ENCODE data around the gene CCDC8.
"Not testable (repeated sequence)": the region's sequence is repeated elsewhere in the genome, so short reads cannot be mapped to it uniquely, and the experiment has no call there.

Gene CCDC8

DNA sequence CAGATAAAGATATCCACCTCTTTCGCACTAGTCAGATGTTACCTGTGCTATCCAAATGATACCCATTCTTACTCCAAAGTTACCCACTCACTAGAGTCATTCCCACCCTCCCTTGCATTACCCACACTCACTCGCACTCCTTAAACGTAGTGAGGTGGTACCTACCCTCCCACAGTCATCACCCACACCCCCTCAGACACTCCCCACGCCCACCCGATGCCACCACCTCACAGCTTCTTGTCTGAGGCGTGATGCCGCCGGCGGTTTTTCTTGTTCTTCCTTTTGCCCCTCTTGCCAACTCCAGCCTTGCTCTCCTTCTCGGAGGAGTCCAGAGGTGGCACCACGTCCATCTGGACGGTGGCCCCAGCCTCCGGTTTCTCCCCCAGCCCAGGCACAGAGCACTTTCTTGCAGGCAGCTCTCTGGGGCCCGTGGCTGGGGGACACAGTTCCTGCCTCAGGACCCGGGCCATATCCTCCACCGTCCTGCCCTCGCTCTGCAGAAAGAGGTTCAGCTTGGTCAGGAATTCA, 14.2 kb upstream of the CCDC8 start:
- DNase-seq (ENCODE audit: low spot score), result no peak

DNA sequence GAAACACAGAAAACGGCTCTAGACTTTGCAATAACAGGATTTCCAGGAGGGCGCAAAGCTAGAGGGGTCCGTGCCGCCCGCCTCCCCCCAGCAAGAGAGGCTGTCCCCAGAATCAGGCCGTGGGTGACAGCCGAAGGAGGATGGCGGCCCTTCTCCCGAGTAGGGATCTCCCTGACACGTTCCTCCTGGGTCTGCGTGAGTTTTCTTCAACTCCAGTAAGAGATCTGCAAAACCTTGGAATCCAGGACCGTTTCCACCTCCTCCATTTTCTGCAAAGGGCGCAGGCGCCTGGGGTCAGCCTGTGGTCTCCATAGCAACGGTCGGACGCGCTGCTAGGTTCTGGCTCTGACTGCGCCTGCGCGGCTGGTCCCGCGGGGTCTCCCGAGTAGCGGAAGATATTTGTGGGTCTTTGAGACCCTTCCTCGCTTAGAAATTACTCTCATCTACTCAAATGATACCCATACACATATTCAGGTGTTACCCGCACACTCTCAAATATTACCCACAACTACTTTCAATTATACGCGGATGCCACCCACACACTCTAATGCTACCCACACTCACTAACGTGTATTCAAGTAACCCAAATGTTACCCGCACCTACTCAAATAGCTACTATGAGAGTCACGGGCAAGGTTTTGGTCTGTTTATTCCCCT, 13.3 kb upstream of the CCDC8 start:
- peak; percentile 90 for DNase-seq (ENCODE audit: low spot score)

DNA sequence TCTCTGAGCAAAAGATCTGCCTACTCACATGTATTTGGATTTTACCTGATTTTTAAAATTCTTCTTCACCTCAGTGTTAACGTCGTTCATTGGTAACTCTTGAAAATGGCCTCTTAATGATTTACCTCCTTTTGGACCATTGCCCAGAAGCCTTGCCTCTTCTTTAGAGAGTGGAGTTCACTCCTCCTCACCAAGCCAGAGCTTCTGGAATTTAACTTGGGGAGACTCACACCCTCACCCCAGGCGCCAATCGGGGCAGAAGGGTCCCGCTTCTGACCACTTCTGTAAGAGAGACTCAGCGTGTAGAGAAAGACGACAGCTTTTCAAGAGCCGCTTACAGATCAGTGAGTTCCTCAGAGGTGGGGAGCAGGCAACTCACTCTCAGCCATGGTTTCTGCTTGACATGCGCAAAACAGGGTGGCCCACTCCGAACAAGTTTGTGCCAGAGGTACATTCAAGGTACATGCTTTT, 12.7 kb upstream of the CCDC8 start:
- no peak for DNase-seq (ENCODE audit: low spot score)

DNA sequence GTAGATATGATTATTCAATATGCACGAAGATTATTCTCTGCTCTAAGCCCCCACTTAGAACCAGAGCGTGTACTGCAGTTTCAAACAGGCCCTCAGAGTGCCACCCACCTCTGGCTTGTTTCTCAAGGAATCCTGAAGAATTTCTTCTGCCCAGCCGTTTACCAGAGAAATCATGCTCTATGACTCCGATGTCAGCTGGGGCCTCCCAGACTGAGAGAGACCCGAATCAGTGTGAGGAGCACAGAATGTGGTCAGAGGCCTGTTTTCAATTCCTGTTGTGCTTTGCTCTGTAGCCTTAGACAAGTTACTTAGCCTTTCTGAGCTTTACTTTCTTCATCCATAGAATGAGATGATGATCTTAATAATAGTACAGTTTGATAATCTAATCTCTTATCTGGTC, 9.8 kb upstream of the CCDC8 start:
- no peak for DNase-seq (ENCODE audit: low spot score)

DNA sequence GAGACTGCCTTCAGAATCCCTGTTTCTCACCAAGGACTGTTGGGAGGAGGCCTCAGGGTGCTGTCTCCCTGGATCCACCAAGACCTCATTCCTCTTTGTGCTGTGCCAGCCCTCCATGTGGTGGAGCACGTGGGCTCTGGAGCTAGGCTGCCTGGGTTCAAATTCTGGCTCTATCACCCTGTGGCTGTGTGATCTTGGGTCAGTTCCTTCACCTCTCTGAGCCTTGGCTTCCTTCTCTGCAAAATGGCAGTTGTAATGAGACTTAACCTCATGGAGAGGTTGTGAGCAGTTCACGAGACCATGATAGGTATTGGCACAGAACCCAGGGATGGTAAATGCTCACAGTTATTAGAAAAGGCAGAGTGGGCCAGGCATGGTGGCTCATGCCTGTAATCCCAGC, 9.0 kb upstream of the CCDC8 start:
- no peak for DNase-seq (ENCODE audit: low spot score)

DNA sequence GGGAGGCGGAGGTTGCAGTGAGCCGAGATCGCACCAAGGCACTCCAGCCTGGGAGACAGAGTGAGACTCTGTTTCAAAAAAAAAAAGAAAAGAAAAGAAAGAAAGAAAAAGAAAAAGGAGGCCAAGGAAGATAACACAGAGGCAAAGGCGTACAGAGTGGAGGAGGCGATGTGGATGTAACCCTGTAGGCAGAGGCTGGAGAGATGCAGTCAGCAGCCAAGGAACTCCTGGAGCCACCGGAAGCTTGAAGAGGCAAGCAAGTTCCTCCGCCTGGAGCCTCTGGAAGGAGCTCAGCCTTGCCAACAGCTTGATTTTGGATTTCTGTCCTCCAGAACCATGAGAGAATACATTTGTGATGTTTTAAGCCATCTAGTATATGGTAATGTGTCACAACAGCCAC, 6.7 kb upstream of the CCDC8 start:
- no peak for DNase-seq (ENCODE audit: low spot score)

DNA sequence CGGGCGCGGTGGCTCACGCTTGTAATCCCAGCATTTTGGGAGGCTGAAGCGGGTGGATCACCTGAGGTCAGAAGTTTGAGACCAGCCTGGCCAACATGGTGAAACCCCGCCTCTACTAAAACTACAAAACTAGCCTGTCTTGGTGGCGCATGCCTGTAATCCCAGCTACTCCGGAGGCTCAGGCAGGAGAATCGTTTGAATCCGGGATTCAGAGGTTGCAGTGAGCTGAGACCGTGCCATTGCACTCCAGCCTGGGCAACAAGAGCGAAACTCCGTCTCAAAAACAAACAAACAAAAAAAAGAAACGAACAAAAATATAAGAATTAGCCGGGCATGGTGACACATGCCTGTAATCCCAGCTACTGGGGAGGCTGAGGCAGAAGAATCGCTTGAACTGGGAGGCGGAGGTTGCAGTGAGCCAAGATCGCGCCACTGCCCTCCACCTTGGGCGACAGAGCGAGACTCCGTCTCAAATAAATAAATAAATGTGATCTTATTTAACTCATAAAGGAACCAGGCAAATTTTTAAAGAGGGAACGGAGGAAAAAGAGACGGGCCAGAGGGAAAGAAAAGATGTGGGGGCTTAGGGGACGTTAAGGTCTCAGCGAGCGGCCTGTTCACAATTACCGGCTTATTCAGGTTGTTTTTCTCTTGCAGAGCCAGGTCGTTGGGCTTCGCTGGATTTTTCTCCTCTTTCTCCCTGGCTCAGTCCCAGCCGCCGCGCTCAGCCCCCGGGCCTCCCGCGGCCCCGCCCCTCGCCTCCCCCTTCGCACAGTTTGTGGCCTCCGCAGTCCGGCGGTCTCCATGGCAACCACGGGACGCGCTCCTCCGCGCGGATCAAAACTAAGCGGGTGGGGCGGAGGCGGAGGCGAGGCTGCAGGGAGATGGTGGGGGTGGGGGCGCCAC, 2.7 kb upstream of the CCDC8 start:
- DNase-seq (ENCODE audit: low spot score), result peak; percentile 91

DNA sequence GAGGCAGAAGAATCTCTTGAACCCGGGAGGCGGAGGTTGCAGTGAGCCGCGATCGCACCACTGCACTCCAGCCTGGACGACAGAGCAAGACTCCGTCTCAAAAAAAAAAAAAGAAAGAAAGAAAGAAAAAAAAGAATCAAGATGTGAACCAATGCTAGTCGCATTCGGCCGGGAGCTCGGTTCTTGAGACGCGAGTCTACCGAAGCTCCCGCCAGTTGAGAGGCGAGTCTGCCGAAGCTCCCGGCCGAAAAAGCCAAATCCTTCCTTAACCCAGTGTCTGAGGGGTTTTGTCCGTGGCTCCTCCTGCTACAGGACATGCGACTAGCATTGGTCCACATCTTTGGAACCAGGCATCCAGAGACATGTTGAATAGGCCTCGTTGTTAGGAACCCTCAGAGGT, 1.5 kb upstream of the CCDC8 start:
- DNase-seq (ENCODE audit: low spot score), result not testable (repeated sequence)

DNA sequence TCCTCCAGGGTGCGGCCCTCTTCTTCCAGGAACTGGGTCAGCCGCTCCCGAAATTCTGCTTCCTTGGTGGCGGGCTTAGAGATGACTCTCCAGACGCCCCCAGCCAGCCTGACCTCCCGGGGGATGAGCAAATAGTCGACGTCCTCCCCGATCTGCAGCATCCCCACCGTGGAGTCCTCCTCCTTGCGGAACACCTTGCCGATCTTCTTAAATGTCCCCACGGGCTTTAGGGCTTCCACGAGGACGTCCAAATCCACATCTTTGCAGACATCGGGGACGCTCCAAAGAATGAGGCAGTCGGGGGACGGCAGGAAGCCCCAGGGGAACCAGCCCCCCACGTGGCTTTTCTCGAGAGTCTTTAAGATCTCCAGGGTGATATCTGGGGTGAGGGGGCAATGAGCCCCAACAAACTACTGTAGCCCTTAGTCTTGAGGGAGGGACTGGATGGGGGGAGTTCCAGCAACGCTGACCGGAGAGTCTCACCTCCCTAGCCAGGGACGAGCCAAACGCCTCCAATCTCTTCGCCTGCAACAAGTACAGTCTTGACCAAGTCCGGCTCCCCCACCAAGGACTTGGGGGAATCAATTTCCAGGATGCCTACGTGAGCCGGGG, 608 bp downstream of the CCDC8 start:
- DNase-seq (ENCODE audit: low spot score), result no peak

DNA sequence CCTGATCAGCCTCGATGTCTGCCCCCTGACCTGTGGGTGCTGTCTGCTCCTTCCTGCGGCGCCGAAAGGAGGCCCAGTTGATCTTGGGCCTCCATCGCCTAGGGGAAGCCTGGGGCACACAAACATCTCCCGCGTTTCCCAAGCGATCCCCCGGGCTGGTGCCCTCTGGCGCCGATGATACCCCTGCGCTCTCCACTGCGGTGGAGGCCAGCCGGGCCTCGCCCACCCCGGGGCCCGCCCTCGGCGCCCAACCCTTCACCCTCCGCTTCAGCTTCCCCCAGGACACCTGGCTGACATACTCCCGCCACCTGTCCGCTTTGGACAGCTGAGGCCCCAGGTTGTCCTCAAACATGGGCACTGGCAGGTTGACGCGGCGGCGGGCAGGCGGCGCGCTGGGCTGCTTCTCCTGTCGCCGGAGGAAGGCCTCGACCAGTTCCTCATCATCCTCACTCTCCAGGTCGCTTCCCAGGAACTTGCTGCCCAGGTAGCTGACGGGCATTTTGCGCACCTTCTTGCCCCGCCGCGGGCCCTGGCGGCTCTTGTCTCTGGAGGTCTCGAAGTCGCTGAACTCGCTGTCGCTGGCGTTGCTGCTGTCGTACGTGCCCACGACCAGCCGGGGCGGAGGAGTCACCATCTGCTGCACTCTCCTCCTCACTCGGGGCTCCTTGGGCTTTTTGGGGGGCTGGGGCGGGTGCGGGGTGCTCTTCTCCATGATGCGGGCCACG, 1.3 kb downstream of the CCDC8 start:
- DNase-seq (ENCODE audit: low spot score), result no peak

DNA sequence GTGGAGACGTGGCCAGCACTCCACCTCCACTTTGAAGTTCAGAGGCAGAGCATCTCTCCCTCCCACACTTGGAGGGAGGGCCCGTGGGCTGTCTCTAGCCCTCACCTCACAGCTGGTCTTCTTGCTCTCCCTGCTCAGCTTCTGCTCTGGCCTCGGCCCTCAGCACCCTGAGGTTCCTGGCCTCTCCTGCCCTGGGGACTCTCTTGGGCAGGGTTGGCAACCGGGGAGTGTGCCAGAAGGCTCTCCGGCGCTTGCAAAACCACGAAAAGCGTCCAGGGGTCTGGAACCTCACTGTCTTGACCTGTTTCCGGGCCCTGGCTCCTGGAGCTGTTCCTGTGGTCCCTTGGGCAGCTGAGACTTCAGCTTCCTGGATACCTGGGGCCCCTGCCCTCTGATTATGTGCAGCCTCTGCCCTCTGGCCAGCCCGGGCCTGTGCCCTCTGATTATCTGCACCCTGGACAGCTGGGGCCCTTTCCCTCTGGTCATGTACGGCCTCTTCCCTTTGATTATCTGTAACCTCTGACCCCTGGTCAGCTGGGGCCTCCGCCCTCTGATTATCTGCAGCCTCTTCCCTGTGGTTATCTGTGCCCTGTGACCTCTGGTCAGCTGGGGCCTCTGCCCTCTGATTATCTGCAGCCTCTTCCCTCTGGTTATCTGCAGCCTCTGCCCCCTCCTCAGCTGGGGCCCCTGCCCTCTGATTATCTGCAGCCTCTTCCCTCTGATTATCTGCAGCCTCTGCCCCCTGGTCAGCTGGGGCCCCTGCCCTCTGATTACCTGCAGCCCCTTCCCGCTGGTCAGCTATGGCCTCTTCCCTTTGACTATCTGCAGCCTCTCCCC, 2.1 kb downstream of the CCDC8 start:
- no peak for DNase-seq (ENCODE audit: low spot score)

DNA sequence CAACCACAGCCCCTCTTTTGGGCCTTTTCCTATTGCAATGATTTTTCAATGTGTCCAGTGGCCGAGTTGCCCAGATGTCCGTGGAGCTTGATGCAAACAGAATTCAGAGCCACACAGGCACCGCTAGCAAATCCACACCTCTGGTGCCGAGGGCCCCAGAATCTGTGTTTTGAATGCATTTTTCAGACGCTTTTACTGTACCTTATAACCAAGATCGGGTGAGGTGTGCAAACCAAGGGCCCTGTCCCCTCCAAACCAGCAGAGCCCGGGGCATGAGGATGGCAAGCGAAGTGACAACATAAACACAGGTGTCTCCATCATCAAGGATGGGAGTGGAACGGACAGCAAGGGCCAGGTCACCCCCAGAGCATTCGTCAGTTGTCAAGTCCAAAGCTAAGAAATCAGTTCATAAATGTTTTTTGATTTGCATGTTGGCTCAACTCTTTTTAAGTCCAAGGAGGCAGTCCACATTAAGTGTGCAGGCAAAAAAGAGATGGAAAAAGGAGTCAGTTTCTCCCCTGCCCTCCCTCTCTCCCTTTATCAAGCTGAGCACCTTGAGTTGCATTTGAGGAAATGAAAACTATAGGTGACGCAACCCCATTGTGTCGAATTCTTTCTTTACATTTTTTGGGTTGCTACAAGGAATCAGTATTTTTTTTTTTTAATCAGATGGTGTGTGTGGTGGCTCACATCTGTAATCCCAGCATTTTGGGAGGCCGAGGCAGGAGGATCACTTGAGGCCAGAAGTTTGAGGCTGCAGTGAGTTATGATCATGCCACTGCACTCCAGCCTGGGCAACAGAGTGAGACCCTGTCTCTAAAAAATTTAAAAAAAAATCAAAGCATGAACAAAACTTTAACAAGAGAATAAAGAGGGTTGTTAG, 2.9 kb downstream of the CCDC8 start:
- DNase-seq (ENCODE audit: low spot score), result no peak

DNA sequence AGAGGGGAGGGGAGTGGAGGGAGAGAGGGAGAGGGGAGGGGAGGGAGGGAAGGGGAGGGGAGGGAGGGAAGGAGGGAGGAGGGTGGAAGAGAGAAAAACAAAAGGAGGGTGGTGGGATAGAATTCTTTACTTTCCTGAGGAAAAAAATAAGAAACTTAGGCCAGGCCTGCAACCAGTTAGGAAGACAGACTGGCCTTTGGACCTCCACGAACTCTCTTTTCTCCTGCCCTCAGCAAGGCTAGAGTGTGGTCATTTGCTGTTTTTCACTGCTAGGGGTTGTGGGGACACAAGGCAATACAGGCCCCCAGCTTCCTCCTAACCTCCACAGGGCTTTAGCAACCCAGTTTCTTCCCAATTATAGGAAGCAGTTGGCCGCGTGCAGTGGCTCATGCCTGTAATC, 4.2 kb downstream of the CCDC8 start:
- DNase-seq (ENCODE audit: low spot score), result no peak

DNA sequence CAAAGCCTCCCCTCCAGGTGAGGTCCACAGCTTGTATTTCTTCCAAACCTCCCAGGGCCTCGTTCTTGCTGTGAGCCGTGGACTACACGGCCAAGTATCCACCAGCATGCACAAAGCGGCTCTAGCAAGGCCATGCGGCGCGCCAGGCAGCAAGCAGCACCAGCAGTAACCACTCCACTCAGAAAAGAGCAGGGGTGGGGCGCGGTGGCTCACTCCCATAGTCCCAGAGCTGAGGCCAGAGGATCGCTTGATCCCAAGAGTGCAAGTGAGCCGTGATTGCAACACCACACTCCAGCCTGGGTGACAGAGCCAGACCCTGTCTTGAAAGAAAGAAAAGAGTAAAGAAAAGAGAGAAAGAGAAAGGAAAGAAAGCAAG, 4.7 kb downstream of the CCDC8 start:
- DNase-seq (ENCODE audit: low spot score), result no peak

DNA sequence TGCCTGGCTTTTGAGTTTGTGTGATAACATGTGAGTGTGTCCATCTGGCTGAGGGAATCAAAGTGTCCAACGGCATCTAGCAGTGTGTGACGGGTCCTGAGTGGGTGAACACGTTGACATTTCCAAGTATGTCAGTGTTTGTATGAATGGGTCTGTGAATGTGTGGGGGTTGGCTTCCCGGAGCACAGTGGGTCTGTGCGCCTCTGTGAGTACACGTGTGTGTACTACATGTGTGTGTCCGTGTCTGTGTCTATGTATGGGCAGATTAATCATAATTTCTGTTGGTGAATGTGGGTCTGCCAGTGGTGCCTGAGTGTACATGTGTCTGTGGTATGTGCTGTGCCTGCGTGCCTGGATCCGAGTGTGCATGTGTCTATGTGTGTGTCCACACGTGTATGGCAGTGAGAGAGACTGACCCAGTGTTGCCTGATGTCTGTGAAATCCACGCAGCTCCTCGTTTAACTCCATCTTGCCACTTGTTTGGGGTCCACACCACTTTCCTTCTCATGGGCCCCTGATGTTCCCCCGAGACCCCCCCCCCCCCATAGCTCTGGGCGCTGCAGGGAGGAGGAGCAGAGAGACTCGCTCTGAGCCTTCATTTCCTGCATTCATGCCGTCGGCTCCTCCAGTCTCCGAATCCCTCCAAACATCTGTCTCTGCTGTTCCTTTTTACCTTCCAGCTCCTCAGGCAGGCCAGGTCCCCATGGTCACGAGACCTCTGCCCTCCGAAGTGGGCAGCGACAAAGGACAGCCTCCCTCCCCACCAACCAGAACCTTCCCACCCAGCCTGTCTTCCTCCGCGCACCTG, 5.3 kb downstream of the CCDC8 start:
- DNase-seq (ENCODE audit: low spot score), result no peak

DNA sequence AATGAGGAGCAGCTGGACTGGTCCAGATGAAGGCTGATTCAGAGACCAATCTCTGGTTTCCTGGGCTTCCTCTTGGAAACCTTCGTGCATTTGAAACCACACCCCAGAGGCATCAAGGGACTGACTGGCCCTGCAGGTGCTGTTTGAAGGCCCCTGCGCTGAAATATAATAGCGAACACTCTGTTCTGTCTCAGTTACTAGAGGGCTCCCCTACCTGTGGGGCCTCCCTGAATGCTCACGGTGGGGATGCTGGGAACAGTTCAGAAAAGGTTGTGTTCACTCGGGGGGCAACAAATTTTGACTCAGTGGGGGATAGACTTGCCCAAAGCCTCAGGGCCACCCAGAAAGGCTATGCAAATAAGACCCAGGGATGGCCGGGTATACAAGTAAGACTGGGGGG, 6.4 kb downstream of the CCDC8 start:
- DNase-seq (ENCODE audit: low spot score), result no peak

DNA sequence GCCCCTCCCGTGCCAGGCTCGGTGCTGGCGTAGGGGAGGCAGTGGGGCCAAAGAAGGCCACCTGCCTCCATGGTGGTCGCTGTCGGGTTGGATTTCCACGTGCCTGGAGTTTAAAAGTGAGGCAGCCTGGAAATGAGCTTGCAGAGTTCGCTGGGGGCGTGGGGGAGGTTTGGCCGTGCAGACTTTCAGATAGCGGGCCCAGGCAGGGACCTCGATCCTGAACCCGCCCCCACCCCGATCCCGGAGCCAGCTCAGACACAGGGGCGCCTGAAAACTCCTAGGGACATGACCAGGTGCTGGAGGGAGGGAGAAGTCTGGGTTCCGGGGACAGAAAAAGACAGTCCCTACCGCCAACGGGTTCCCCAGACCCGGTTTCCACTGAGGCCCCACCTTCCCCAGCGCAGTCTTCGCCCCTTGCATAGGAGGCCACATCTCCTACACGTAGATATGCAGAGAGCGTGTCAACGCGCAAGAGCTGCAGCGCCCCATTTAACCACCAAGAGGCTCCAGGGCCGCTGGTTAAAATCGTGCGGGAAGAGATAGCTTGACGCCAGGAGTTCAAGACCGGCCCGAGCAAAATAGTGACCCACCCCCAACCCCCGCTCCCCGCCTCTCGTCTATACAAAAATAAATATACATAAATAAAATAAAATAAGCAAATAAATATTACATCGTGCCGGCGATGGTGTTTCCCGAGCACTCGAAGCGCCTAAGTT, 8.5 kb downstream of the CCDC8 start:
- DNase-seq (ENCODE audit: low spot score), result peak; percentile 44

DNA sequence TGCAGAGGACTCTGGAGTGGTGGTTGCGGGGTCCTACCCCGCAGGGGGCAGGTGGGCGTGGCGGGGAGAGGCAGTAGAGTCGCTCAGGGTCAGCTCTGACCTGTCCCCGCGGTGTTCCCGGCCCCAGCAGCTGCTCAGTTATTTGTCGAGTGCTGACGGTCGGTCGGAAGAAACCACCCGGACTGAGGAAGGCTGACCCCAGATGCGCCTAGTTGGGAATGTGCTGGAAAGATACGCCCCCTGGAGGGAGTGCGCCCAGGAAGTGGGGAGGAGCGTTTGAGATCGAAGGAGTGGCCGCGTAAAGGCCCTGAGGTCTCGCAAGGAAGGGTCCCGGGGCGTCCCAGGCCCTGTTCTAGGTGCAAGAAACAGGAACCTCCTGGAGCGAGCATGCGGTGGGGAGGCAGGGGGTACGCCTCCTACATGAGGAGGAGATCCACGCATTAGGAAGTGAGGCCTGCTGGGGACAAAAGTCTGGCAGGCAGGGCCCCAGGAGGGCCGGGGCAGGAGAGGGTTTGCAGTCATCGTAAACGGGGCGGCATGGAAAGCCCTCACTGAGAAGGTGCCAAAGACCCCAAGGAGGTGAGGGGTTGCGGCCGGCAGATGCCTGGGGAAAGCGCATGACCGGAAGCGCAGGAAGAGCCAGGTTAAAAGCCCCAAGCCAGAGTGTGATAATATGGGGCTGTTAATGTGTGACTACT, 9.2 kb downstream of the CCDC8 start:
- no peak for DNase-seq (ENCODE audit: low spot score)

All from iPS-NIHi11 (cell line).